HG03378 (cell line): Measurements from ENCODE around the gene GNAI1.

Experiments used
- ATAC-seq: cut with Tn5 transposase; IDR thresholded peaks from one replicate; pipeline ENCODE4 v1.9.1; 2021; ENCODE audit warnings: mild to moderate bottlenecking, moderate library complexity; ENCODE audit not compliant: unreplicated experiment

Gene GNAI1

DNA sequence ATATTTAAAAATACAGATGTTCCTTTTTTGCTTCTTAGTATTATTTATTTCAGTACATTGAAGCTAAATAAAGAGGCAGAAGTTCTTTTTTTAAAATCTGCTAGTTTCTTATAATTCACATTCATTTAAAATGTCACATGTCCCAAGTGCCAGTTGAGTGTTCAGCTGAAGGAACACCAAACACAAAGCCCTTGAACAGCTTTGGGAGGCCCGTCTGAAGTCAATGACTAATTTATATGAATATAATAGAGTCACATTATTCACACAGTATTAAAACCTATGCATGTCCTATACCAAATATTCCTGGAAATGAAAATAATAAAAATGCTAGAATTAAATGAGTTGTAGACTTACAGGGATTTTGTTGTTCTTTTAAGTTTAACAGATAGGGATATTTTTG, 70.3 kb downstream of the GNAI1 start:
- ATAC-seq = no peak

DNA sequence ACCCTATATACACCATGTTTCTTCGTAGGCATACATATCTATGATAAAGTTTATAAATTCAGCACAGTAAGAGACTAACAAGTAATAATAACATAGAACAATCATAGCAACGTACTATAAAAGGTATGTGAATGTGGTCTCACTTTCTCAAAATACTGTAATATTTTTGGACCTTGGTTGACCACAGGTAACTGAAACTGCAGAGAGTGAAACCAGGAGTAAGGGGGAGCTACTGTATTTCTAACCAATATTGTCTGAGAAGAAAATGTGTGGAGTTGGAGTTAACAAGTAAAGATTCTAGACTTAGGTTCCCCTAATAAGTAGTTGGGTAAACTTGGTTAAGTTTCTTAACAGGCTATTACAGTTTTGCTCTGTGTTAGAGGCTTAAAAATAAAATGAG, 72.1 kb downstream of the GNAI1 start:
- ATAC-seq = peak; percentile 93

DNA sequence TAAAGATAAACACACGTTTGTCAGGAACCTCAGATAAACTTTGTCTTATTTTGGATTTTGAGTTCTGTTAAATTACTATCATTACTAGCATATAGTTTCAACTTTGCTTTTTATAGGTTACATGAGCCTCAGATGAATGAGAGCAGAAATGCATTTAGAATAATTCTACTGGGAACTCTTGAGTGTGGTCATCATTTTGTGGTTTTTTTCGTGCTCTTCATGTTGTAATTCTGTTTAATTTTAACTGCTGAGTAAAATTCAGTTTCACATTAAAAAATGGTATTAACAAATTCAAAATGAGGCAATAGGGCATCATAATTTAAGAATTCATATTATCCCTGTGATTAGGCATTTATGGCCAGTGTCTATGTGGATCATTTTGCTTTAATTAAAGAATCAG, 72.9 kb downstream of the GNAI1 start:
- ATAC-seq = no peak

DNA sequence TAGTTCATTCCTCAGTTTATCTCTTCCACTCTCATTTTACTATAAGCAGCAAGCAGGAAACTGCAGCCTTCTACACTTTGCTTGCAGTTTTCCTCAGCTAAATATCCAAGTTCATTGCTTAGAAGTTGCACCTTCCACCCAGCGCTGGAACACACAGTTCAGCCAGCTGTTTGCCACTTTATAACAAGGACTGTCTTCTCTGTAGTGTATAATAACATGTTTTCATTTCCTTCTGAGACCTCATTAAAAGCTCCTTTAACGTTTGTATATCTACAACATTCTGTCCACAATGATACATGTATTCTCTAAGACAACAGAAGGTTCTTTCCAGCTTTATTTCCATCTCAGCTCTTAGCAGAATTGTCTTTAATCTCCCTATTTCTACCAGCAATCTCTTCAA, 74.1 kb downstream of the GNAI1 start:
- no peak for ATAC-seq

DNA sequence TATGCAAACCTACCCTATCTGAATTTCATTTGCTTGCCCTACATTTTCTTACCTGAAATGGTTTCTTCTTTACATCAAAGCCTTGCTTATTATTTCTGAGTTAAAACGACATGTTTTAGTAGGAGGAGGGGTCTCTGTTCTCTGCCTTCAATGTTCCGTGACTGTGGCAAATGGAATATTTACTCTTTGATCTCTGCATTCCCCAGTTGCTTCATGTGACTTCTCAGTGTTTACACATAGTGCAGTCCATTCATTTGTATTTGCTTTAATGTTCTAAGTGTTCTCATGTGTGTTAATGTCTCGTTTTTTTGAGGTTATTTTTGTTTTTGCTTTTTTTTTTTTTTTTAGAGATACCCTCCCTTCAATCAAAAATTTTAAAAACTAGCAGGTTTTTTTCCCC, 75.8 kb downstream of the GNAI1 start:
- no peak for ATAC-seq

DNA sequence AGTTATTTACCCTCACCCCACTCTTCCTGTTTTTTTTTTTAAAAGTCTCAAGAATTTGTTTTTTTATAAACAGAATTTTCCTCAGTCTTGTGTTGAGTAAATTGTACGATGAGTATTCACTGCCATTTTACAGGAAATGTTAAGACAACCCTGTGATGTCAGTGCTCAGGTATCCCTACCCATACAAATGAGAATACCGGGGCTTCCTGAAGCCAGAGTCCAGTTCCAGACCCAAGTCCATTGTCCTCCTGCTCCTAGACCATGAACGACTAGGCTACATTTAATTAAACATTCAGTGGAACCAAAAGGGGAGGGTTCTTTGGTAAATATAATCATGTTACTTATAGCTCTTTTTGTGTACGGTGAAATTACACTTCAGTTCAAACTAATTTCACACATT, 79.2 kb downstream of the GNAI1 start:
- no peak for ATAC-seq

DNA sequence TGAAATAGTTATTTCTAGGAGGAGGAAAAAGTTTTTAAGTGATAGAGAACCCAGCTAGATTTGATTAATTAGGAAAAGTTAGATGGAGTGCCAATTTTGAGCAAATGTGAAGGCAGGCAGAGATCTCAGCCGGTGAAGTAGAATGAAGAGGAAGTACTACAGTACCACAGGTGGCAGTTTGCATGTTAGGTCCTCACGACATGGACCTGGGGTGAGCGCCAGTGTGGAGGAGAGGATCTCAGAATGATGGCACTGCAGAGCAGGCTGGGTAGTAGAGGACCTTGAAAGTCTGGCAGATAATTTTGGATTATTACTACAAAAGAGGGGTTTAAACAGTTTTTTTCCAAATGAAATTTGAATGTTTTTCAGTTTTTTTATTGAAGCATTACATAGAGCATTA, 81.1 kb downstream of the GNAI1 start:
- no peak for ATAC-seq

DNA sequence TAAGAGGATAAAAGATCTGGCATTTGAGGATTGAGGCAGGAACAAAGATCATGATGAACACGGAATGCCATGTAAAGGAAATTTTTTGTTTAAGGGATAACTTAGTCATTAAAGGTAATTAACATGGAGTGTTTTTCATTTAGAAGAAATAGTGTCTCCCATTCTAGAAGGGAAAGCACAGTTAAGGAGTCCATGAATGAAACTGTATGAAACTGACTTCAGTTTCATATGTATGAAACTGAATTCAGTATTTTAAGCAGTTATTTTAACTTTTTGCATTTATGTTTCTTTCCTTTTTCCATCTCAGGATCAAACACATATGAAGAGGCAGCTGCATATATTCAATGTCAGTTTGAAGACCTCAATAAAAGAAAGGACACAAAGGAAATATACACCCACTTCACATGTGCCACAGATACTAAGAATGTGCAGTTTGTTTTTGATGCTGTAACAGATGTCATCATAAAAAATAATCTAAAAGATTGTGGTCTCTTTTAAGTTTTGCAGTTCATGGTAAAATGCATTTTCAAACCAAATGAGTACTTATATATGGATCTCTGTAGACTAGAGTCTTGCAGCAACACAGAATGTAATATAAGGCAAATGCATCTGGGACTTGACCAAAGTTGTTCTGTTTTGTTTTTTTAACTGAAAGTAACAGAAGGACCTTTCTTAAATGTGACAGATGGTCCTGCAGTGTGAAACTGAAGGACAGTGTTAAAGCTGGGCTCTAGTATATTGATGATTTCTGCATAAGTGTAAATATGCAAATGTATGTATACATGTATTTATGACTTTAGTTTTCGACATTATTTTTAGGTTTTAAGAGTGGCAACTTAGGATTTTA, 82.6 kb downstream of the GNAI1 start:
- ATAC-seq = no peak

DNA sequence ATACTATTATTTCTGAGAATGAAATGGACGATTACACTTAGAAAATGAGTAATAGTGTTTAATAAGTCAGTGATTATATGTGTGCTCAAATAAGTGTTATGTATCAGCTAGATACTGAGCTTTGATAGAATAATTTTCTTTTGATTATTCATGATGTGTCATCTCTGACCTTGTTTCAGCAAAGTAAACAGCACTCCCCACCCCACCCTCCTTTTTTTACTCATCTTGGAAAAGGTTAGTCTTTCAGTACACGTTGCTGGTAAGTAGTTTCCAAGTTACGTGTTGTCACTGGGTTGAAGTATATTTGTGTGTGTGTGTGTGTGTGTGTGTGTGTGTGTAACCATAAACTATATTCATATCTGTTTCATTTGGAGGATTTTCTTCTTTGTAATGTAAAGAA, 84.1 kb downstream of the GNAI1 start:
- ATAC-seq = no peak

DNA sequence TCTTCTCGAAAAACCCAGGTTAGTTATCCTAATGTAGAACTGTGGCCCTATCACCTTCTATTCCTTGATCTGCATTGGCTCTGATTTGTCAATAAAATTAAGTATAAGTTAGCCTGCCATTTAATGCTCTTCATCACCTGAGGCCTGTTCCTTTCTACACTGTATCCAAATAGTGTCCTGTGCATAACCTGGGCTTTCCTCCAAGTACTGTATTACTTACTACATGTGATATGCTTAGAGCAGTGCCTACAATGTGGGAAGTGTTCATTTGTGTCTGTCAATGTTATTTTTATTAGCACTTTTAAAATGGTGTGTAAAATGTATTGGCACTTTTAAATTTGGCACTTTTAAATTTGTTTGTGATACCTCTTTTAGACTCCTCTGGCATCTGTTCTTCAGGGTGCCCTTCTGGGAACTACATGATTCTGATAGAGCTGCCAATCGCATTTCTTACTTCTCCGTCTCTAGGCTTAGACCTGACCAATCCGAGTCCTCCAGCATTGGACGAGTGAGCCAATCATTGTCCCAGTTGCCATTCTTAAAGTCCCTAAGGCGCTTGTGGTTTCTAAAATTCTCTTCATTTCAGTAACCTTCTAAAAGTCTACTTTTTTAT, 85.5 kb downstream of the GNAI1 start:
- ATAC-seq = no peak

DNA sequence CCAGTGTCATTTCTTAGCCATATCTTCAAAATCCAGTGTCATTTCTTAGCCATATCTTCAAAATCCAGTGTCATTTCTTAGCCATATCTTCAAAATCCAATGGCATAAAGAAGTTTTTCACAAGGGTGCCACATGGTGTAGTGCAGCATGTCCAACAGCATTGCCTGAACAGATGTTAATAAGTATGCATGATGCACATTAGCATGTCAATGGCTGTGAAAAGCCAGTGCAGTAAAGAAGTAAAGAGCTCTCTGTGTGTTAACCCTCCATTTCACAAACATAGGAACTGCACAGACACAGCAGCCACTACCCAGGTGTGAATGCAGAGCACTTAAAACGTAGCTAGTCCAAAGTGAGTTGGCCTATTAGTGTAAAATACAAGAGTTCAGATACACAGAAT, 89.8 kb downstream of the GNAI1 start:
- no peak for ATAC-seq

DNA sequence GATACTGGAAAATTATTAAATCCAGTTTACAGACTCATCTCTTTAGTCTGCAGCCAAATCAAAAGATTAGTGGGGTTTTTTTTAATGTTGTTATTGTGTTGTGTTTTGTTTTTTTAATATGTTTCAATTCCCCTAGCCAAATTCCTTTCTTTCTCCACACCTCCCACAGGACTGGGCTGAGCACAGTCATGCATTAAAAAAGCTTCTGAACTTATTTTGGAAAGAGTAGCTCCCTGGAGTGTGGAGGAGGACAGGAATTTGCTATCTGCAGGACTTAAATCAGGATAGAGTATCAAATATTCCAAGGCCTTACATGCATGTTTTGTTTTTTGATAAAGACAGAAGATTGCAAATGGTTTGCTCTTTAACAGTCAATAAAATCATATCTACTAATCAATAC, 90.7 kb downstream of the GNAI1 start:
- ATAC-seq = no peak

DNA sequence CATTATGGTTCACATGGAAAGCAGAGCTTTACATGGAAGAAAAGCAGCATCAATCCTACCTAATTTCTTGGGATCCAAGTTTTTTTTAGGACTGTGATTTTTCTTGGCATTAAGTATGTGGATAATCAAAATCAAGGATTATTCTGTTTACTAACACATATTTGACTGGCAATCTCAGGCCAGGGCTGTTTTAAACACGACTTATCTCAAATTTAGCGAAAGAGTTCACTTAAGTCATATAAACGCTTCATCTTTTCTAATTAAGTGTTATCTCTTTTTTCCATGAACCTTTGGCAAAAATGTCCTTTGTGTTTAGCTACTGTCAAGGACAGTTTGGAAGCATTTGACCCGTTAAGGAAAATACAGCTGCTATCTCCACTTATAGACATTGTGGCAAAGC, 92.0 kb downstream of the GNAI1 start:
- no peak for ATAC-seq

DNA sequence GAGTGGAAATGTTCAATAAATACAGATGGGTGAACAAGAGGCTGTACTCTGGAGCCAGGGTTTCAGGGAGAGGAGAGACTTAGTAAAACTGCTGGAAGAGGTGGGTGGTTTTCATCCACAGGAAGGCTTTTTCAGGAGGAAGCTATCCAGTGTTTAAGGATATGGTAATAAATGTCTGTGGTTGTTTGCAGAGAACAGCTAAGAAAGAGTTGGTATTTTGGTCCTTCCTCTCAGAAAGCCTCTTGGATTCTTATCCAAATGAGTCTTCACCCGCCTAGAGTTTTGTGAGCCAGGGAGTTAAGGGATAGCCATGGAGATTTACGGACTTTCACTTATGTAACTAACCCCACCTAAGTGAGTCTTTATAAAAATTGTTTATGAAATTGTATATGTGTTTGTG, 95.7 kb downstream of the GNAI1 start:
- ATAC-seq = no peak

DNA sequence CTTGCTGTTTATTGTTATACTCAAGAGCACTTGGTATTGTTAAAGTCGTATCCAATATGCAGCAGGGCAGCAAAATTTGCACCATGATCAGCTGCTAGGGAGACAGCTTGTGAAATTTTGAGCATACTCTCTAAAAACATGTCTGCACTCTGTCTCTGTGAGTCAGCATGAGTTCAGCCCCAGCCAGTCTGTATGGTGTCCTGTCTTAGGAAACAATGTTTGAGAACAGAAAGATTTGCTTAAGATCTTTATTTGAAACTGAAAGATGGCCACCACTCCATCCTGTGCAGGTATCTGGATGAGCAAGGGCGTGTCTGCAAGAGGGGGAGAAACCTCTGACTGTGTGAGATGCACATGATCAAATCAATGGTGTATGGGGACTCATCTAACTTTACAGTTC, 97.1 kb downstream of the GNAI1 start:
- ATAC-seq = no peak

DNA sequence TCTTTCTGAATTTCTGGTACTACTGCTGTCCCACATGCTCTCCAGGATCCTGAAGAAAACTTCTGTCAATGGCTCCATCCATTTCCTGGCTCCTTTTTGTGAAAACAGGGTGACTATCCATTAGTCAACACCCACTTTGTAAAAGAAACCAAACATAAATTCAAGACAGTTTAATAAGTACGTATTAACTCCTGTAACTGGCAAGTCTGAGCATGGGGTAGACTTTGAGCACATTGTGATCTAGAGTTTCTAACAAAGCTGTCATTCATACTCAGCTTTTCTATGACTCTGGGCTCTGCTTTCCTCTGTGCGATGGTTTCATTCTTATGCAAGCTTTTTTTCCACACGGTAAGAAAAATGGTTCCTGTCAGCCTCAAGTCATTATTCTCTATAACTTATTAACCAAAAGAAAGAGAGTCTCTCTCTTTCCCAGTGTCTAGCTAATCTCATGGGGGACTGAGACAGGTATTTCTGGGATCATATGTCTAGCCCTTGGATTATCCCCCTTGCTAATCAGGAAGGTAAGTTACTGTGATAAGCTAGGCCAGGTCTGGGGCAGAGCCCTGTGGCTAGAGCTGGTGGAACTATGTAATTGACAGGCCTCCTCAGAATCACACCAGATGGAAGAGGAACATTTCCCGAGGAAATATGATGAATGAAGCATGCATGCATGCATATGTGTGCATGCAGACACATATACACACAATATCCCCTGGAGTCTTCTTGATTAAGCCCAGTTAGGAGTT, 98.5 kb downstream of the GNAI1 start:
- ATAC-seq = no peak

DNA sequence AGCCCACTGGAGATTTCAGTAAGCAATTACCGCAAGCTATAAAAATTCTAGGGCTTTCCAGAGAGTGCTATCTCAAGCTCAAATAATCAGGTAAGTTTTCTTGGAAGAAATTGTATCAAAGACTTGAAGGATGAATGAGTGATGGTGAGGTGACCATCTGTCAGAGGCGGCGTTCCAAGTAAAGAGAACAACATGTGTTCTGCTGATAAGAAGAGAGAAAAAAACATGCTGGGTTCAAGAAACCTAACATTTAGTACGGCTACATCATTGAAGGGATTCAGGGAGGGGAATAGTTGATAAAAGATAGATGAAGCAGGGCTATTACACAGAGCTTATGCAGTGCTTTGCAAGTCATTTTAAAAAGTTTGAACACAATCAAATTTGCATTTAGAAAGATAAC, 100.7 kb downstream of the GNAI1 start:
- ATAC-seq = no peak

DNA sequence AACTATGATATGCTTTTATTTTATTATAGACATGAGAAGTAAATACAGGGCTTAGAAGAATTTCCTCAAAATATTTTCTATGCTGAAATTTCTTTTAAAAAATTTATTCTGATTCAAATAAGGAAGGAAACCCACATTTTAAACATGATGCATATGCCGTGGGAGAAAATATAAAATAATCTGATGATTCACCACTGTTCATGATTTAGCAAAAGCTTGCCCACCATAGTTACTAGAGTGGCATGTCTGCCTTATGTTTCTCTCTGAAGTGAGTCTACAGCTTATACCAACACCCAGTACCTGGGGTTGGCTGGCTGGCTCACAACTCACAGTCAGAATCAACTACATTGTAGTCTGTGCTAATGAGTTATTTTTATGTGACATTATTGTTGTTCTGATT, 102.0 kb downstream of the GNAI1 start:
- no peak for ATAC-seq

DNA sequence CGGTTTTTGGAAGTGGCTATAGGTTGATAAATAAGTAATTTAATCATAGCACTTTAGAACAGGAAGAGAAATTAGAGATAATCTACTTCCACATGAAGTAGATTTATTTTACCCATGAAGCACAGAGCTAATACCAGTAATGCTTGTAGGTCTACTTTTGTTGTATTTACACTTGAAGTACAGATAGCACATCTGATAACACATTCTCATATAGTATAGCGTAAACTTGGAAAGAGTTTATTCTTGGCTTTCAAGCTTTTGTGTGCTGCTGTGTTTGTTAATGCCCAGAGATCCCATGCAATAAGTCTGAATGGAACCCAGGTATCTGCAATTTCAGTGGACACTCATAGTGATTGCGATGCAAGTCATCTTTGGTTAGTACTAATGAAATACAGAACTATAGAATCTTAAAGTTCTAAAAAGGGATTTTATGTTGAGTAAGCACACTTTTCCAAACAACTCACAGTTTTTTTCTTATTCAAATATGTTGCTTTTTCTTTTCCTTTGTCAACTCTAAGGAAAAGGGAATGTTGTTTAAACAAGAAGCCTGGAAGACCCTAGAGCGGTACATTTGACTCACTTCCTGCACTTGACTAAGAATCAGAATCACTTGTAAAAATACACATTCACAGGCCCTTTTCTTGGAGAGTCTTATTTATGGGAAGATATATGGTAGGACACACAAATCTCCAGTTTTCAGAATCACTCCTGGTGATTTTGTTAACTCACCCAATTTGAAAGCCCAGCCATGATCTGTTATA, 105.8 kb downstream of the GNAI1 start:
- ATAC-seq = no peak

DNA sequence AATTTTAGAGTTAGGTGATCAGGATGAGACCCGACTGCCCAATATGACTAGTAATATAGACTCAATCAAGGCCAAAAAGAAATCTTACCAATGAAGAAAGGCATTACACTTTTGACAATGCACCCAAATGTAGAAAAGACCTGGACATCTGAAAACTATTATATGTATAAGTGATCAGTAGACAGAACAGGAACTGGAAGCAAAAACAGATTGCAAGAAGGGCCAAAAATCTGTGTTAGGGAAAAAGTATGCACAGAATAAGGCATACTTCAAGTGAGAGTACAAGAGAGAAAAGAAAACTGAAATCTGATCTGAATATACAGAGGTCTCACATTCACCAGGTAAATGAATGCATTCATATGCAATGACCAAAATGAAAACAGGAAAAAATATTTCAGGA, 107.0 kb downstream of the GNAI1 start:
- no peak for ATAC-seq

DNA sequence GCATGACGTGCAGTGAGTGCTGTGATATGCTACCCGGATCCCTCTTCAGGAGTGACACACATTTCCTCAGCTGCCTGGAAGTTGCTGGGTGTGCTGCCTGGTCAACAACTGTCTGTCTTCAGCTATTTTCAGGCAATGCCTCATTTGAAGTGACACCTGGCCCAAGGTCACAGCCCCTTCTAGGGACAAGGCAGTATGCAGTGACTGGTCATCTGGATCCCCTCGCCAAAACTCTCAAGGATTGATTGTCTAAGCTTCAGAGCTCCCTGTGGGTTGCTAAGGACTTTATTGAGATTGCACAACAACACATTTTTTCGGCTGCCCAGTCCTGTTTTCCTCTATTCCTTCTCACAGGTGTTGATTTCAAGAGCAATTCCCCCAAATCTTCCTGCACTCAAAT, 108.8 kb downstream of the GNAI1 start:
- no peak for ATAC-seq
